Left renal cortex interstitium (tissue), 4 donors: Measurements from ENCODE around the gene KIF5B. TPM values are rescaled to one million over a fixed set of nuclear protein-coding genes. Genes with fewer than 3 reads are reported as not detected.
"Not testable (repeated sequence)": the region's sequence is repeated elsewhere in the genome, so short reads cannot be mapped to it uniquely, and the experiment has no call there.

Source experiments
- DNase-seq, 4 donors: peaks; one replicate each; pipeline ENCODE4 v3.0.0-alpha.2; 2013; ENCODE audit warnings: low read depth in 4 of 4, low spot score in 2 of 4, missing footprints in 1 of 4
- polyA plus RNA-seq, 4 donors: library from polyadenylated mRNA; unstranded; fragments of 120-200 nt; gene quantifications; one replicate each; pipeline ENCODE4 v1.2.1, GENCODE V29; 2013; ENCODE audit not compliant: insufficient read length in 4 of 4

KIF5B gene
- polyA plus RNA-seq, 4 donors, result 130 to 170 (median 141) TPM

DNA sequence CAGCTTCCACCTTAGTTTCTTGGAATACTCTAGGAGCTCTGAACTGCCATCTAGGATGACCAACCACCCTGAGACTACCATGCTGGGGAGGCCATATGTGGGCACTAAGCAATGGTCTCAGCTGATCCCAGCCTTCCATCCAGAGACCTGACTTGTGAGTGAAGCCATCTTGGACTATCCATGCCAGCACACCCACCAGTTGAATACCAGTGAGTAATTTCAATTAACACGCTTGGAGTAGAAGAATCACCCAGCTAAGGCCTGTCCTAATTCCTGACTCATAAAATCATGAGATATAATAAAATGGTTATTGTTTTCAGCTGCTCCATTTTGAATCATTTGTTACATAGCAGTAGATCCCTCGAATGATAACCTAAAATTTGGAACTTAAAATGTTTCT is 5.2 kb upstream of the KIF5B start:
- DNase-seq, result no peak

DNA sequence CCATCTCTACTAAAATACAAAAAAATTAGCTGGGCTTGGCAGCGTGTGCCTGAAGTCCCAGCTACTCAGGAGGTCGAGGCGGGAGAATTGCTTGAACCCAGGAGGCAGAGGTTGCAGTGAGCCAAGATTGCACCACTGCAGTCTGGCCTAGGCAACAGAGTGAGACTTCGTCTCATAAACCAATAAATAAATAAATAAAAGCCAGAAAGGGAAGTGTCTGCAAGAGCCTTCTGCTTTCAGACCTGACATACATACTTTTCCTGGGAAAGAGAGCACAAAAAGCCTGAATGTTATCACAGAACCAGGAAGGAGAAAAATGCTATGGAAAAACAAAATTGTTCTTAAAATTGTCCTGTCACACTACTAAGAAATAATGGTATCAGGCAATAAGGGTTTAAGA is 4.1 kb upstream of the KIF5B start:
- DNase-seq, result no peak

DNA sequence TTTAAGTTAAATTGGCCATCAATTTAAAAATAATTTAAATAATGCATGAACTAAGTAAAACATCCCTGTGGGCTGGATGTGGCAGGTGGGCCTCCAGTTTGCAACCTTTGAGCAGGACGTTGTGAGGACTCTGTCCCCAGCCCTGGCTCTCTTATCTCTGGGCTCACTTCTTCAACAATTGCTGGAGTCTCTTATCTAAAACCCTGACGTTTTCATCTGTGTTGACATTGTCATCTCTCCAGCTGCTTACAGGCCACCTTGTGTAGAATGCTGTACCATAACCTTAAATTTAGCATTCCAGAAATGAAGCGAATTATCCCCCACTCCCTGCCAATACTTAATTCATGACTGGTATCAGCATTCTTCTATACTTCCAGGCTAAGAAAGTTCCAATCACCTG is 3.2 kb upstream of the KIF5B start:
- no peak for DNase-seq

DNA sequence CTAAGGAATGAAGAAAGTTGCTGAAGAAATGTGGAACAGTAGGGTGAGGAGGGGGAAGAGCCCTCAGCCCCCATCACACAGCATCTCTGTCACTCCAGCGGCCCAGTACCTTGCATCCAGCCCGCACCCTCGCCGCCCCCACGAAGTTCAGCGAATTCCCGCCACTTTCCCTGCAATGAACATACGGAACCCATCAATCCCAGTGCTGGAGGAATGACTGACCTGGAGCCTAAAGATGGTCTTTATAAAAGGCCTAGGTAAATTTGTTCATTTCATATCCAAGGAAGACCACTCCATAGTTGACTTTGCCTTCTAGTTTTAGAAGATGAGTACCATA is 779 bp upstream of the KIF5B start:
- no peak for DNase-seq

DNA sequence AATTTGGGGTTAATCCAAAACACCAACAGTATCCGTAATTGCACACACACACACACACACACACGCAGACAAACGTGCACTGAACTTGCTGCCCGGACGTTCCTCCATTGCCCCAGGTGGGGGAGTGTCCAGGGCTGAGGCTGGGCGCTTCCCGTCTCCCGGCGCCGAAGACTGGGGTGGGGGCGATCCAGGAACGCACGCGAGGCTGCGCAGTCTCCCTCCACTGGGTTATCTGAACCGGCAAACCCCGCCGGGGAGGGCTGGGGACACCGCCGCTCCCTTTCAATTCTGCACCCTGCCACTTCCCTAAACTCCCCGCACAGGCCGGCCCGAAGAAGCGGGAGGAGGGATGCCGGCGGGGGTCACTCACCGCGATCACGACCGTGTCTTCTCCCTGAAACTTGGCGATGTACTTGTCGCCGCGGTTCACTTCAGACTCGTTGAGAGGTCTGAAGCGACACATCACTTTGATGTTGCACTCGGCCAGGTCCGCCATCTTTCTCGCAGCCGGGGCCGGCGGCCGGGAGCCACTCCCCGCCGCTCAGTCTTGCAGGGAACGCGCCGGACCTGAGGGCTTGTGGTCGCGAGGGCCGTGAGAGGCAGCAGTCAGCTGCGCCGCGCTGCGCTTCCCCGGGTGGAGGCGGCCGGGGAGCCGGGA is 618 bp downstream of the KIF5B start:
- DNase-seq, result peak; percentile 60 to 73 (median 65)

DNA sequence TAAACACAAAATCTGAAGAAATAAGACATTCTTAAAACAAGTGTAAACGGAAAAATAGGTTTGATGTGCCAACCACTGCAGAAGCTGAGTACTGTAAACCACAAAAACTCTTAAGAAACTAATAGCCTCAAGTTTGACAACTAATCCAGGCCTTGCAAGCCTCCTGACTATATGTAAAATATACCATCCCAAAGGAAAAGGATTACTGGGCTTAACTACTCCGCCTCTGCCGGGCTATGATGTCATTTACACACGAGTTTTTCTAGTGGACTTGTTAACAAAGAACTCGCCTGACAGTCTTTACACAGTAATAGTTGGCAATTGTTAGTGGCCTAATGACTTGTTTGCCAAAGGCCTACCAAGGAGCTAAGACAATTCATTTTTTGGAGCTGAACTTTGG is 2.1 kb downstream of the KIF5B start:
- DNase-seq, result peak in 2 of 4 donors; percentile 34 to 43

DNA sequence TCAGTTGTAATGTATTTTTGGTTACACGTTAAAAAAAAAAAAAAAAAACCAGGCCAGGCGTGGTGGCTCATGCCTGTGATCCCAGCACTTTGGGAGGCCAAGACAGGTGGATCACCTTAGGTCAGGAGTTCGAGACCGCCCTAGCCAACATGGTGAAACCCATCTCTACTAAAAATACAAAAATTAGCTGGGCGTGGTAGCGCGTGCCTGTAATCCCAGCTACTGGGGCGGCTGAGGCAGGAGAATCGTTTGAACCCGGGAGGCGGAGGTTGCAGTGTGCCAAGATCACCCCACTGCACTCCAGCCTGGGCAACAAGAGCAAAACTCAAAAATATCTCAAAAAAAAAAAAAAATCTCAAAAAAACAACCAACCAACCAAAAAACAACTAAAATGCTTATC is 2.8 kb downstream of the KIF5B start:
- not testable (repeated sequence) for DNase-seq

DNA sequence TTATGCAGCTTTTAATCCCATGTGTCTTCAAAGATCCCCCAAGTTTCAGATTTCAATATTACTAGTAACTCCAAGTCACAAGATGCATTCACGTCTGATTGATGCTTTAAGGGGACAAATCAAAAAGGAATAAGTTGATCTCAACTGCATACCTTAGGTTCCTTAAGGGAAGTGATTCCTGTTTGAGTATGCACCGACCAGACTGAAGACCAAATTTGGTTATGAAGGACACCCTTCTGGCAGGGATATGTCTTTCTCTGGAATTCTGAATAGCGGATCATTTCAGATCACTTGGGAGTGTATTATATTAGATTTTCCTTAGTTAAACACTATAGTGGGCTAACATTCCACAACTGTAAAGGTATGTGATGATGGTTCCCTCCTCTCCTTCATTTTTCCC is 4.3 kb downstream of the KIF5B start:
- DNase-seq, result no peak

DNA sequence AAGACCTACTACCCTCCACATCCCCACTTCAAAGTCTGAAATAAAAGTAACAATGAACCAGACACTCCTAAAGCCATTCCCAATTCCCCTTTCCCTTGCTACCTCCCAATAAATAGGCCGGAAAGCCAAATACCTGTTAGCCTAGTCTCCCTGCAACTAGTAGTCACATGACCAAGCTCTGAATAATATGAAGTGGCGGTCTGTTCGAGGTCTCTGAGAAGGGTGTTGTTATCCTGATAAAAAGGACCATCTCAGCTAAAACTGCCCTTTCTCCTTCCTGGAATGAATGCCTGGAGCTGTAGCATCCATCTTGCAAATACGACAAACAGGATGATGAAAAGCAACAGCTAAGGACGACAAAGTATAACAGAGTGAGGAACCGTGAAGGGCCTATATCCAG is 6.0 kb downstream of the KIF5B start:
- no peak for DNase-seq

DNA sequence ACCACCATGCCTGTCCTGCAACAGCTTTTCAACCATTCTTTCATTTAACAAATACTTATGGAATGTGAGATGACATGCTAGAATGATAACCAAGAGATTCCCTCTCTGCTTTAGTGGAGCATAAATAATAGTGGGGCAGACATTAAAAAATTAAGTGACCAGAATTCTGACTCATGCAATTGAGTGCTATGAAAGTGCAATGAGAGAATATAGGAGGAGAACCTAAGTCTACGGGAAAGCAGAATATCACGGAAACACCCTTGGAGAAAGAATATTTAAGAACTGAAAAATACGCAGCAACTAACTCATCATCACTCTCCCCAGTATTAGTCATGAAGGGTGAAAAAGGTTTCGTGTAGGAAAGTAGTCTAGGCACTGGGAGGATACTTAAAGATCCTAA is 7.1 kb downstream of the KIF5B start:
- DNase-seq, result no peak

DNA sequence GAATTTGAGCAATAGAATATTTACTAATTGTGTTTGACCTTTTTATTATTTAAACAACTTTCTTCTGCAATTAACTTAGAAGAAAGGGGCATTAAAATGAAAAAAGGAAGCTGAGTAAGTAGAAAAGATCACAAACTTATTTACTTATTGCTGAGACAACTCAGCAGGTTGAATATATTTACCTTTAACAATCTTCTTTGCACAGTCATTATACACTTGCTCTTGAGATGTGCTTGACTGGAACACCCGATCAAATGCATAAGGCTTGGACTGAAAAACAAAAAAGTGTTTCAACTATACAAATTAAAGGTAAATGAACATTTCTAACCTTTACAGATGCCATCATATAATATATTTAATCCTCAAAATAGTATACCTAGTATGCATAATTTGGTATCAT is 7.9 kb downstream of the KIF5B start:
- DNase-seq, result no peak

DNA sequence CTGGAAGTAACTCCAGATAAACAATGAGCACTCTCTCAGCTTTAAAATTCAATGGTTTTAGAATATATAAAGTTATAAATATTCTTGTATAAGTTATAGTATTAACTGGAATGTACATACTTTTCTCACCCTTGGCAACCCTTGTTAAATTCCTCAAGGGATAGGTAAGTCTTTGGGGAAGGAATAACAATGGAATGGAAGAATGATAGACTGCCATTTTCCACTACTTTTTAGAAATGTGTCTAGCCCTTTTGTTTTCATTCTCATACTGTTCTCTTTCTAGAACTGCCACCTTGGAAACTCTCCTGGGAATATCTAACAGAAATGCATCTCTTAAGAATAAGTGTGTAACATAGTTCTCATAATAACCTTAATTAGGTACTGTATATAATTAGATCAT is 8.3 kb downstream of the KIF5B start:
- no peak for DNase-seq

DNA sequence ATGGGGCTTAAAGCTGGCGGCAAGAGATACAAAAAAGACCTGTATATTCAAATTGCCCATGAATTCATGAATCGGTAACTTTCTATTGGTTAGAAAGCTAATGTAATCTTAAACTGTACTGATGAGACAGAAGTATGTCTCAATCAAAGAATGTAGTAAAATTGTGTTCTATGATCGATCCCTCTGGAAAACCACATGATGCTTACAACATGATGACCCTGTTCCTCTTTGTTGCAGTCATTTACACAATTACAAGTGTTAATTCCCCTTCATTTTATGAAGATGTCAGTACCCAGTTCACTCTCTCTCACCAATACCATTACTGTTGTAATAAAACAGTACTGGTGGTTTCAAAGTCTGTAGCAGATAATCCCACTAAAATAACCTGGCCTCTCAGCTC is 10.1 kb downstream of the KIF5B start:
- DNase-seq, result no peak

DNA sequence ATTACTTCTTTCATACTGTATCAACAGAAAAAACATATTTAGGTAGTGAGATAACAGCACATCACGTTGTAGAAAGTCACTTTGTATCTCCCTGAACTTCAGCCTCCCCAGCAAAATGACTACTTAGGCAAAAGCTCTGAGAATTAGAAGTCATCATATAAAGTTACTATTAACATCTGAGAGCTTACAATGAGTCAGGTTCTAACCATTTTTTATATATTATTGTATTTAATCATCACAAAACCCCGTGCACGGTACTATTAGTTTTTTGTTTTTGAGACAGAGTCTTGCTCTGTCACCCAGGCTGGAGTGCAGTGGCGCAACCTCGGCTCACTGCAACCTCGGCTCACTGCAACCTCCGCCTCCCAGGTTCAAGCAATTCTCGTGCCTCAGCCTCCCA is 13.5 kb downstream of the KIF5B start:
- not testable (repeated sequence) for DNase-seq

DNA sequence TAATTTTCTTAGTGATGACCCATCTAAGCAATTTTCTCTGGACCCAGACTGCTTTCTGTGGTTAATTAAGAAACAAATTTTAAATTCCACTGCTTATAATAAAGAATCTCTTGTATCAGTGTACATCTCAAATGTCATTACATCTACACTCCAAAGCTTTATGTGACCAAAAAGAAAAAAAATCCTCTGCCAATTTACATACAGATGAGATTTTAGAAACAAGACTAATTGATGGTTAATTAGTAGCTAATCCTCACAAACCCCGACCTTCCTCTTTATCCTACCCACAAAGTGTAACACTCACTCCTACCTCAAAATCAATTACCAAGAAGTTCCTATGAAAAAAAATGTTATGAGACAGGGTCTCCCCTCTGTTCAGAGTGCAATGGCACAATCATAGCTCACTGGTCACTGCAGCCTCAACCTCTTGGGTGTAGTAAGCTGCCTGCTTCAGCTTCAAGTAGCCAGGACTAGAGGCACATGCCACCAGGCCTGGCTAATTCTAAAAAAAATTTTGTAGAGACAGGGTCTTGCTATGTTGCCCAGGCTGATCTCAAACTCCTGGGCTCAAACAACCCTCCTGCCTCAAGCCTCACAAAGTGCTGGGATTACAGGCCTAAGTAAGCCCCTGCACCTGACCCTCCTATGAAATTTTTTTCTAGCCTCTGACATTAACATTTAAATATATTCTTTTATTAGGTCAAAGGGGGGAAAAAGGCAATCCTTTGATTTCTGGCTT is 14.8 kb downstream of the KIF5B start:
- DNase-seq, result no peak

DNA sequence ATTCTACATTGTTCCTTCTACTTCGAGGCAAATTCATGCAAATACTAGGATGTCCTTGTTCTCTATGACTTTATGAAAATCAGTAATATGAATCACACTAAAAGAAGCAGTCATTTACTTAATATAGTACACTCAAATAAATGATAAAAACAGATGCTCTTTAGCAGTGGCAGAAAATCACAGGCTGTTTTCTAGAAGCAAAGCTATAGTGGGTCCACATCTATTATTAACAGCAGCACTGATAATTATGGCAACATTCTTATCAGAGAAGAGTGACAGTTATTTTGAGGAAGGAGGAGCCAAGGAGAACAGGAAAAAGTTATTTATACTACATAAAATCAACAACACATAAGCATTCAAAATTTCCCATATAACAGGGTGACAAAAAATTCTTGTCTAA is 16.5 kb downstream of the KIF5B start:
- DNase-seq, result no peak

DNA sequence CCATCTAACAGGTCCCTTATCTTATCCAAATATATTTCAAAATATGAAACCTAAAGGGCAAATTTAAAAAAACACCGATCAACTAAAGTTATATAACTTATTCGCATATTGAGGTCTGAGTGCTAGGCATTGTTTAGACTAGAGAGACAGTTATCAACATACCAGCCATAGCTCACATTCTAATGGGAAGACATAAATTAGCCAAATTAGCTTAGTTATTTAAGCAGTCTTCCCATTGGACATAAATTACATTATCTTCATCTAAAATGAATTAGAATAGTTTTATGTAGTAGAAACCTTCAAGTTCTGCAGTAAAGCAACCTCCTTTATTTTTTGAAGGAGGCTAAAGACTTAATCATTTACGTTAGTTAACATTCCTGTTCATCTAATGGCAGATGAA is 17.4 kb downstream of the KIF5B start:
- DNase-seq, result no peak

DNA sequence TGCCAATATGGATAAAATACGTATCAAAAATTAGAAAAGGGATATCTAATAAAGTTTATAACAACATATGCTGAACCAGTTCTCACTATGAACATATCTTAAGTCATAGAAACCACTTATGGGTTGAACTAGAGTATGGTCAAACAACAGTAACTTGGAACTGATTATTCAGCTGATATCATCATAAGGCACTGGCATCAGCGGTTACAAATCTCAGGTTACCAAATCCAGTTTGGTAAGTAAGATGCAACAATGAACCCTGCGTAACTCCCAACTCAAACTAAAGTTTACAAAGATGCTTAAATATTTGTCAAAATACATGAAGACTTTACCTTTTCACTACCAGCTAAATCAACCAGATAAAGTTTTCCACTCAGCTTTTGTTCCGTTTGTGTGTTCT is 19.3 kb downstream of the KIF5B start:
- DNase-seq, result no peak

DNA sequence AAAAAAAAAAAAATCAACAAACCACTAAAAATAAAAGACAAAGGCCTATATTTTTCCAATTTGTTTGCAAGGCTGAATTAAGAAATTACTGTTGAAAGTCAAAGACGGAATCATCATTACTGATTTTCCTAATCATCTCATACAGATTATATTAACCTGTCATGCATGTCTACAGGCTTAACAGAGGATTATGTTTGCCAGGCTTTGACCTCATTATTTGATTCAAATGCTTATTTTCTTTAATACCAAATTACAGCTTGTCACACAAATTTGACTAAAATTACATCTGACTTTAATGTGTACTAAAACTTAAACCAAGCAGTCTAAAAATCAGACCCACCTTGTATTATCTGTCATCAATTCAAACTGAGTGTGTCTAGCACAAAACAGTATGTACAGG is 21.2 kb downstream of the KIF5B start:
- DNase-seq, result no peak

DNA sequence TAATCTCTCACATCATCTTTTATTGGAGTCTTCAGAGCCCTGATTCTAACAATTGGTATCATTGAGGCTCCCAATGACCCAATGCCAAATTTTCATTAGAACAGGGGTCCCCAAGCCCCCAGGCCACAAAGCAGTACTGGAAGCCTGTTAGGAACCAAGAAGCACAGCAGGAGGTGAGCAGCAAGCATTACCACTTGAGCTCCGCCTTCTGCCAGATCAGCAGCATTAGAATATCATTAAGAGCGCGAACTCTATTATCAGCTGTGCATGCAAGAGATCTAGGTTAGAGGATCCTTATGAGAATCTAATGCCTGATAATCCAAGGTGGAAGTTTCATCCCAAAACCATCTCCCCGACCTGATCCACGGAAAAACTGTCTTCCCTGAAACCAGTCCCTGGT is 23.1 kb downstream of the KIF5B start:
- no peak for DNase-seq

DNA sequence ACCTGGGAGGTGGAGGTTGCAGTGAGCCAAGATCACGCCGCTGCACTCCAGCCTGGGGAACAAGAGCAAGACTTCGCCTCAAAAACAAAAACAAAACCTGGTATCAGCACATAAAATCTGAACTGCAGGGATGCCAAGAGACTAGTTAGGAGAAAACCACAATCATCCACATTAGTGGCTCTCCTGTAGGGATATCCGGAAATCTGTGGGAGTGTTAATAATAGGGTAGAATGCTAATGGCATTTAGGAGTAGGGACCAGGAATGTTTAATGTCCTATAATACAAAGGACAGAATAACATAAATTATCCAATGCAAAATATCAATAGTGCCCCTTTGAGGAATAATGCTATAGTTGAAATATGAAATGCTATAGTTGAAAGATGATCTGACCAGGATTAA is 24.3 kb downstream of the KIF5B start:
- DNase-seq, result no peak

DNA sequence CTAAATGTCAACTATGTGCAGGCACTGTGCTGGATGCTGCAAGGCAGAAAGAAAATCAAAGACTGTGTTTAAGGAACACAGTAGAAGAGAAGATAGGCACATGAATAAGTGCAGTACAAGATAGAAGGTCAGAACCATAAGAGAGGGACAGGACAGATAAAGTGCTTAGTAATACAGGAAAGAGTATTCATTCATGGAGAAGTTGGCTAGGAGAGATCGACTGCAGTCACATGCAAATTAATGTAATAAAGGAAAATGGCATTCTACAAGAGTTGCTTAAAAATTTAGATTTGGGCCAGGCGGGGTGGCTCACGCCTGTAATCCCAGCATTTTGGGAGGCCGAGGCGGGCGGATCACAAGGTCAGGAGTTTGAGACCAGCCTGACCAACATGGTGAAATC is 24.8 kb downstream of the KIF5B start:
- no peak for DNase-seq

DNA sequence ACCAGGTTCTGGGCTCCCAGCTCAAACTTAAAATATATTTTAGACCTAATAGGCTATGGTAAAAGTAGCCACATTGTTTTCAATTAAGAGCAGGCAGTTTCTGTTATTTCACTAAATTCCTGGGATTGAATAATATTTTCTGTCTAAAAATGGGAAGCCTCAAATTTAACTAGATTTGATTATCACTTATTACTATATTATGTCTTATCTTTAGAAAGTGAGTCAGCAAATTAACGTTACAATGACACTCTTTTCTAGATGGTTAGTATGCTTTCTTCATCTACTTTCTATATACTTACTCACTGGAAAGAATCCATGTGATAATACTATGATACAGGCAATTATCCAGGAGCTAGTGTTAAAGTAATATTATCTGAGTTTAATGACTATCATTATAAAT is 27.5 kb downstream of the KIF5B start:
- no peak for DNase-seq
